C4-2B (cell line): Measurements from ENCODE around the gene CHRM1.

Experiments
- ZFX ChIP-seq: fragments of 450-650 bp; IDR thresholded peaks from 2 replicates; pipeline ENCODE4 v1.6.1; 2017
- TF ChIP-seq, protein P1 (sequence below): fragments of 450-650 bp; conservative IDR thresholded peaks from 2 replicates; pipeline ENCODE4 v1.5.1; 2017; ENCODE audit warnings: mild to moderate bottlenecking

DNA sequence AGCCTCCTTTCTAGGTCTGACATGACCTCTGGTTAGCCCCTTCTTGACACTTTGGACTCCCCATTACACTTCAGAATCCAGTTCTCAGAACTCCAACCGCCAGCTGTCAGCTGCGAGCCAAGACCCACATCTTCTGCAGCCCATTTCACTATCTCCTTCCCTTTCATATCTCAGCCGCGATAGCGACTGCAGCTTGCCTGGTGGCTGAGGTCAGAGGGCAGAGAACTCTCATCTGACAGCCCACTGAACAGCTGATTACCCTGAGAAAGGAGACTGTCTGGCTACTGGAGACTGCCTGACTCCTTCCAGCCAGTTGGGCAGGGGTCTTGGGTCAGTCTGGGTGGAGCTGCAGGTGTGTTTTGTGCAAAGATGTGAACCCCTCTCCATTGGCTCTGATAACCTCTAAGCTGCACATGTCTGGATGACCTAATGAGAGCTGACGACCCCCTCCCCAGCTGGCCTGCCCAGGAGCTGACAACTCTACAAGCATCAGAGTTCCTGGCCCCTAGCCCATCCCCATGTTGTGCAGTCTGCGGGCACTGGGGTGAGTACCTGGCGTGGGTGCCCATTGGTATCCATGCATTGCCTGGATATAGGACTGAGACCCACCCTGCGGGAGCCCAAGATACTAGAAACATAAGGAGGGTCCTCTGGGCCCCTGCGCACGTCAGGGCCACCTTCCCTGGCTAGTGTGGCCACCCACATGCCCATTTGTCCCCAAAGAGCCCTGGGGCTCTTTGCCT, 1.1 kb downstream of the CHRM1 start:
- TF ChIP-seq, protein P1, sequence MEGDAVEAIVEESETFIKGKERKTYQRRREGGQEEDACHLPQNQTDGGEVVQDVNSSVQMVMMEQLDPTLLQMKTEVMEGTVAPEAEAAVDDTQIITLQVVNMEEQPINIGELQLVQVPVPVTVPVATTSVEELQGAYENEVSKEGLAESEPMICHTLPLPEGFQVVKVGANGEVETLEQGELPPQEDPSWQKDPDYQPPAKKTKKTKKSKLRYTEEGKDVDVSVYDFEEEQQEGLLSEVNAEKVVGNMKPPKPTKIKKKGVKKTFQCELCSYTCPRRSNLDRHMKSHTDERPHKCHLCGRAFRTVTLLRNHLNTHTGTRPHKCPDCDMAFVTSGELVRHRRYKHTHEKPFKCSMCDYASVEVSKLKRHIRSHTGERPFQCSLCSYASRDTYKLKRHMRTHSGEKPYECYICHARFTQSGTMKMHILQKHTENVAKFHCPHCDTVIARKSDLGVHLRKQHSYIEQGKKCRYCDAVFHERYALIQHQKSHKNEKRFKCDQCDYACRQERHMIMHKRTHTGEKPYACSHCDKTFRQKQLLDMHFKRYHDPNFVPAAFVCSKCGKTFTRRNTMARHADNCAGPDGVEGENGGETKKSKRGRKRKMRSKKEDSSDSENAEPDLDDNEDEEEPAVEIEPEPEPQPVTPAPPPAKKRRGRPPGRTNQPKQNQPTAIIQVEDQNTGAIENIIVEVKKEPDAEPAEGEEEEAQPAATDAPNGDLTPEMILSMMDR: no peak
- no peak for TF ChIP-seq ZFX
